HG02973 (cell line): ENCODE measurements around the gene TBC1D19.
"Not testable (repeated sequence)": the region's sequence is repeated elsewhere in the genome, so short reads cannot be mapped to it uniquely, and the experiment has no call there.

Source experiments
- ATAC-seq: cut with Tn5 transposase; IDR thresholded peaks from one replicate; pipeline ENCODE4 v1.9.1; 2021; ENCODE audit warnings: moderate library complexity; ENCODE audit not compliant: unreplicated experiment

TBC1D19 gene

GRCh38 chr4:26583865-26584652 is at the start of gene TBC1D19:
TSS of gene TBC1D19 (plus strand) at chr4:26584084. CDS start at chr4:26584194, 110 bp downstream.
- ATAC-seq, result peak; percentile 100

DNA sequence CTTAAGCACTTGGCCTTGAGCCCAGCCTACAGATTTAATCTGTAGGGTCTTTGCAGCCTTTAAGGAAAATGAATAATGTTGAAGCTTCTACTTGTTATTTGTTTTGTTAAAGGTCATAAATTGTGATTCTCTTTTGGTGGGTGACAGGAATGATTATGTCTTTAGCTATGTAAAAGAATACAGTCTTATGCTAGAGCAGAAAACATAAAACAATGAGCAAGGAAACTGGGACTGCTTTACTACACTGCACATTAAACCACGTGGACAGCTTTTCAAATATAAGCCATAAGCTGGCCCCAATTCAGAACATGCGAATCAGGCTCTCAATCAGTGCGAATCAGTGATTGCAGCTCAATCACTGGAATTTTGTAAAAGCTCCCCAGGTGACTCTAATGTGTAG is 40.9 kb upstream of the TBC1D19 start:
- no peak for ATAC-seq

- ATAC-seq, result no peak
Observed at GRCh38 chr4:26544421-26544820, 39.5 kb upstream of the TBC1D19 start.

DNA sequence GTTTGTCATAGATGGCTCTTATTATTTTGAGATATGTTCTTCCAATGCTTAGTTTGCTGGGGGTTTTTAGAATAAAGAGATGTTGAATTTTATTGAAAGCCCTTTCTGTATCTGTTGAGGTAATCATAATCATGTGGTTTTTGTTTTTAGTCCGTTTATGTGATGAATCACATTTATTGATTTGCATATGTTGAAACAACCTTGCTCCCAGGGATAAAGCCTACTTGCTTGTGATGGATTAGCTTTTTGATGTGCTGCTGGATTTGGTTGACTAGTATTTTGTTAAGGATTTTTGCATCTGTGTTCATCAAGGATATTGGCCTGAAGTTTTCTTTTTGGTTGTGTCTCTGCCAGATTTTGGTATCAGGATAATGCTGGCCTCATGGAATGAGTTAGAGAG is 35.5 kb upstream of the TBC1D19 start:
- ATAC-seq, result not testable (repeated sequence)

- no peak for ATAC-seq
Observed at GRCh38 chr4:26557164-26557563, 26.7 kb upstream of the TBC1D19 start.

- ATAC-seq, result no peak
Observed at GRCh38 chr4:26558166-26558895, 25.6 kb upstream of the TBC1D19 start.

DNA sequence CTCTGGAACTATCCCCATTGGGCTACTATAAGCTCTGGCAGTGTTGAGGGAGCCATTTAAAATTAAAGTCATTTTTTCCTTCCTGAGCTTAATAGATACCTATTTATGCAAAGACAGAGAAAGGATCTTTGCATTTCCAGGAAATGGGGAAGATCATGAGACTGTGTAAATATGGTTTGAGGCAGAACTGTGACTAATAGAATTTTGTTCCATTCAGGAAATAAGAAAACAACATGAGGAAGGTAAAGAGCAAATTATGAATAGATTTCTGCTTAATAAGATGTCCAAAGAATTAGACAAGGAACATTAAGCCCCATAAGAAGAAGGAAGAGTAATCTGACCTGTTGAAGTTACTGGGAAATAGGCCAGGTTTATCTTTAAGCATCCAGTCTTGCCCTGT is 17.8 kb upstream of the TBC1D19 start:
- no peak for ATAC-seq

- no peak for ATAC-seq
Observed at GRCh38 chr4:26568446-26568994, 15.4 kb upstream of the TBC1D19 start.

DNA sequence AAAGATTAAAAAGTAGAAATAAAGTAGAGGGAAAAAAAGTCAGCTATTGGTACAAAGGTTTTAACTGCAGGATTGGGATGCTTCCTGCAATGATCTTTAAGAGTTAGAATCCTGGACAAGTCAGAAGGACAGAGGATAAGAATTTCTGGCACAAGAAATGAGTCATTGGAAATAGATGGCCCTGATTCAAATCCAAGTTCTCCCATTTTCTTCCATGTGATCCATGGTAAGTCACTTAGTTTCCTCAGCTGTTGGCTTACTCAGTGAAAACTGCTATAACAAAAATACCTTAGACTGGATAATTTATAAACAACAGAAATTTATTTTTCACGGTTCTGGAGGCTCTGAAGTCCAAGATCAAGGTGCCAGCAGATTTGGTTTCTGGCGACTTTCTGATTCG is 13.3 kb upstream of the TBC1D19 start:
- ATAC-seq, result no peak

DNA sequence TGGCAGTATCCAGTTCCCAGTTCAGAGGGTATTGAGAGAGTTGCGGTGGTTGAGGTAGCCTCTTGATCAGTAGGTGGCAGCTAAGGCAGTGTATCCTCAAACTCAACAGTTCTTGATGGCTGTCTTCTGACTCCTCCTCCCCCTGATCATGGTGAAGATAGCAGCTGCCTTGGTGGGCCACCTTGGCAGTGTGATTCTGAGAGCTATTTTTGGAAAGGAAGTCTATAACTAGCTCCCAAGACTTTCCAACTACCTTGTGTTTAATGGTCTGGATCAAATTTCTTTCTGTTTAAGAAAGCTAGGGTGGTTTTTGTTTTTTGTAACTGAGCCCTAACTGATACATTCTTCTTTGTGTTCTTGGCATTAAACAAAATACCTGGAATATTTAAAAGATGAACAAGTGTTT is 10.5 kb upstream of the TBC1D19 start:
- no peak for ATAC-seq

GRCh38 chr4:26574563-26574962 is 9.3 kb upstream of the TBC1D19 start:
- ATAC-seq, result no peak

GRCh38 chr4:26576231-26576739 is 7.6 kb upstream of the TBC1D19 start:
- ATAC-seq, result no peak

DNA sequence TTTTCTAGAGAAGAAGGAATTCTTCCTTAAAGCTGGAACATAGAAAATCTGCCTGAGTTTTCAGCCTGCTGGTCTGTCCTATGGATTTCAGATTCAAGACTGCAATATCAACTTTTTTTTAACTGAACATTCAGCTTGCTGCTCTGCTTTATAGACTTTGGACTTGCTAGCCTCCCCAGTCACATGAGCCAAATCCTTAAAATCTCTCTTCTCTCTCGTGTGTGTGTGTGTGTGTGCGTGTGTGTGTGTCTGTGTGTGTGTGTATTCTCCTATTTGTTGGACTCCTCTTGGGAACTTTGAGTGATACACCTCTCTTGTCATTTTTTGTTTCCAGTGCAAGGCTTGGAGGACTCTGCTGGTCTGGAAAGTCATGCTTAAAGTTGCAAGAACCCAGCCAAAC is 6.8 kb upstream of the TBC1D19 start:
- no peak for ATAC-seq

DNA sequence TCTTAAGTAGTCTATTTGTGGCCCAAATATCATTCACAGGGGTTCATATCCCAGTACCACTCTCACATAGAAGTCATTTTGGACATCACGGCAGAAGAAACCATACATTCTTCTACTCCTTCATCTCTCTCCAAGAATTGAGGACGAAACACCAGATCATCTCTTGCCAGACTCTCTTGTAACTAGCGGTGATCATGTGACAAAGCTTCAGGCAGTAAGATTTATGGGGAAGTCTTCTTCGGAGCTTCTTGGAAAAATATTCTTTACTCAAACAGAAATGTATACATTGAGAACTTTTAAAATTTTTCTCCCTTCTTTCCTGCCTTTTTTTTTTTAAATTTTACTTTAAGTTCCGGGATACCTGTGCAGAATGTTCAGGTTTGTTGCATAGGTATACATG is 4.7 kb upstream of the TBC1D19 start:
- ATAC-seq, result no peak

DNA sequence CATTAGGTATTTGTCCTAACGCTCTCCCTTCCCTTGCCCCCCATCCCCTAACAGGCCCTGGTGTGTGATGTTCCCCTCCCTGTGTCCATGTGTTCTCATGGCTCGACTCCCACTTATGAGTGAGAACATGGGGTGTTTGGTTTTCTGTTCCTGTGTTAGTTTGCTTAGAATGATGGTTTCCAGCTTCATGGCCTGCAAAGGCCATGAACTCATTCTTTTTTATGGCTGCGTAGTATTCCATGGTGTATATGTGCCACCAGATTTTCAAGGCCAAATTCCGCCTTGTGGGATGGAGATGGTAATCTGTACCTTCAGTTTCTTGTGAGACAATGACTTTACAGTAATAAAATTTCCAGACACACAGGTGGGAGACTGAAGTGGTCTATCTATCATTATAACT is 2.5 kb upstream of the TBC1D19 start:
- ATAC-seq, result not testable (repeated sequence)

DNA sequence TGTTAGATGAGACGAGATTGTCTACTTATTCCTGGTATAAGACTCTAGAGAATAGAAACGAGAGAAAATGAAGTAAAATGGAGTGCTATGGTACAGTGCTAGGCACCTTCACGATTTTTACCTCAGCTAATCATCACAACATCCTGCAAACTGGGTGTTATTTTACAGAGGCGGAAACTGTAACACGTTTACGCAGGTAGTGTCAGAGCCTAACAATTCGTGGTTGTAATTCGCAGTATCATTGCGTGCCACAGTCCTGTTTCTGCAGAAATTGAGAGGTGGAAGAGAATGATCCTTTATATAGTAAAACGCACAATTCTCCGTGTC is 383 bp upstream of the TBC1D19 start:
- peak; percentile 58 for ATAC-seq

GRCh38 chr4:26584725-26585124 is 841 bp downstream of the TBC1D19 start:
- no peak for ATAC-seq

DNA sequence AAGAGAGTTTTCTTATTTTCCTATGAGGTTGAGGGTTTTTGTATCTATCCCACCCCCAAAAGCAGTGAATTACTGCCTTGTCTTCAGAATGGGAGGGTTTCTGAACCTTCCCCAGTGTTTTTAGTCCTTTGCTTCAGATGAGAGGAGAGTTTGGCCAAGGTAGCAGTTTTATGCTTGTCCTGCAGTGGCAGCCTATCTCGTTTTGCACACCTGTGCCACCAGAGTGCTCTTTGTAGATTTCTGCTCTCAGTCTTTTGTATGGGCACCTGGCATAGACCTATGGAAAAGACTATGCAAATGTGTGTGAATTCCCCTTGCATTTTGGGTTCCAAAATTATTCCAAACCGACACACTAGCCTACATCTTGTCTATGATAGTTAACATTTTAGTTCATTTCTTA is 5.8 kb downstream of the TBC1D19 start:
- no peak for ATAC-seq

GRCh38 chr4:26590639-26591038 is 6.8 kb downstream of the TBC1D19 start:
- ATAC-seq, result no peak

DNA sequence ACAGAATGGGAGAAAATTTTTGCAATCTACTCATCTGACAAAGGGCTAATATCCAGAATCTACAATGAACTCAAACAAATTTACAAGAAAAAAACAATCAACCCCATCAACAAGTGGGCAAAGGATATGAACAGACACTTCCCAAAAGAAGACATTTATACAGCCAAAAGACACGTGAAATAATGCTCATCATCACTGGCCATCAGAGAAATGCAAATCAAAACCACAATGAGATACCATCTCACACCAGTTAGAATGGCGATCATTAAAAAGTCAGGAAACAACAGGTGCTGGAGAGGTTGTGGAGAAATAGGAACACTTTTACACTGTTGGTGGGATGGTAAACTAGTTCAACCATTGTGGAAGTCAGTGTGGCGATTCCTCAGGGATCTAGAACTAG is 9.7 kb downstream of the TBC1D19 start:
- ATAC-seq, result not testable (repeated sequence)

DNA sequence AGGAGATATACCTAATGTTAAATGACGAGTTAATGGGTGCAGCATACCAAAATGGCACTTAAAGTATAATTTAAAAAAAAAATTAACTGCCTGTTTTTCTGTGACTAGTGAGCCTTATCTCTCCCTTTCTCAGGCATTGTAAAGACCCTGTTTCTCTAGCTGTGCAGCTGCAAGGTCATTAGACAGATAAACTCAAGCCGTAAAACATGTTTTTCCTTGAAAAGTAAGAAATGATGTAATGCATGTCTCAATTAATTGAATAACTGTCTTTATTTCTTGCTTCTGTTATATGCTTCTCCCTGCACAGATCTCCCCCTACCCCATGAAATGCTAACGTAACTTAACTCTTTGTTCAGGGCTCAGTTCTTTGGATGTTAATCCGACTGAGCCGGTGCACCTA is 10.5 kb downstream of the TBC1D19 start:
- ATAC-seq, result no peak

GRCh38 chr4:26594778-26595177 is 10.9 kb downstream of the TBC1D19 start:
- no peak for ATAC-seq
